ENCODE results near the gene CDKN2D.
"Not testable (repeated sequence)": the region's sequence is repeated elsewhere in the genome, so short reads cannot be mapped to it uniquely, and the experiment has no call there.

The CDKN2D gene

GRCh38 chr19:10580979-10581631 is 12.3 kb upstream of the CDKN2D start:
- DNase-seq: peak; percentile 88

- no peak for DNase-seq
Observed at GRCh38 chr19:10577951-10578350, 9.2 kb upstream of the CDKN2D start.

- DNase-seq: no peak
Observed at GRCh38 chr19:10575011-10575716, 6.4 kb upstream of the CDKN2D start.

- no peak for DNase-seq
Observed at GRCh38 chr19:10574462-10574861, 5.7 kb upstream of the CDKN2D start.

GRCh38 chr19:10573793-10574192 is 5.0 kb upstream of the CDKN2D start:
- not testable (repeated sequence) for DNase-seq

- DNase-seq: peak; percentile 55
Observed at GRCh38 chr19:10568062-10568825, 535 bp downstream of the CDKN2D start.

- DNase-seq: peak; percentile 30
Observed at GRCh38 chr19:10567656-10568055, 1.1 kb downstream of the CDKN2D start.

GRCh38 chr19:10566658-10567410 is 1.9 kb downstream of the CDKN2D start:
- DNase-seq: peak; percentile 76

- no peak for DNase-seq
Observed at GRCh38 chr19:10566408-10566657, 2.4 kb downstream of the CDKN2D start.

GRCh38 chr19:10565567-10566407 is 3.0 kb downstream of the CDKN2D start, which contains the start of gene KRI1:
Gene KRI1, minus strand, starts transcription at chr19:10566010. Its CDS starts 11 bp downstream, at chr19:10565999.
- peak; percentile 100 for DNase-seq

- peak; percentile 73 for DNase-seq
Observed at GRCh38 chr19:10565028-10565566, 3.7 kb downstream of the CDKN2D start.

- no peak for DNase-seq
Observed at GRCh38 chr19:10562609-10563008, 6.2 kb downstream of the CDKN2D start.

- no peak for DNase-seq
Observed at GRCh38 chr19:10560154-10560553, 8.6 kb downstream of the CDKN2D start.

- DNase-seq: no peak
Observed at GRCh38 chr19:10557603-10558197, 11.1 kb downstream of the CDKN2D start.

GRCh38 chr19:10555610-10555973 is 13.2 kb downstream of the CDKN2D start:
- no peak for DNase-seq

GRCh38 chr19:10554760-10555609 is 13.8 kb downstream of the CDKN2D start:
- no peak for DNase-seq

- peak; percentile 77 for DNase-seq
Observed at GRCh38 chr19:10553943-10554381, 14.8 kb downstream of the CDKN2D start.

- no peak for DNase-seq
Observed at GRCh38 chr19:10553087-10553667, 15.6 kb downstream of the CDKN2D start.

- peak; percentile 49 for DNase-seq
Observed at GRCh38 chr19:10552510-10553053, 16.2 kb downstream of the CDKN2D start.
